Measurements from ENCODE around the gene COLEC12.

DNA sequence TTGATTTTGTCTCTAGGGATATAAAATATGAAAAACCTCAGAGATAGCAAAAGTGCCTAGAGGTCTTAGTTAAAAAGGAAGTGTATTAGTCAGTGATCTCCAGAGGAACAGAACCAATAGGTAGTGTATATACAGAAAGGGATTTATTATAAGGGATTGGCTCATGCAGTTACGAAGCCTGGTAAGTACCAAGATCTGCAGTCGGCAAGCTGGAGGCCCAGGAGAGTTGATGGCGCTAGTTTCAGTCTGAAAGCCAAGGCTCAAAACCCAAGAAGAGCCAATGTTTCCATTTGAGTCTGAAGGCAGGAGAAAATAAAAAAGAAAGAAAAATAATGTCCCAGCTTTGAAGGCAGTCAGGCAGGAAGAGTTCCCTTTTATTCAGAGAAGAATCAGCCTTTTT, 93.3 kb downstream of the COLEC12 start:
- TF ChIP-seq, protein P1, sequence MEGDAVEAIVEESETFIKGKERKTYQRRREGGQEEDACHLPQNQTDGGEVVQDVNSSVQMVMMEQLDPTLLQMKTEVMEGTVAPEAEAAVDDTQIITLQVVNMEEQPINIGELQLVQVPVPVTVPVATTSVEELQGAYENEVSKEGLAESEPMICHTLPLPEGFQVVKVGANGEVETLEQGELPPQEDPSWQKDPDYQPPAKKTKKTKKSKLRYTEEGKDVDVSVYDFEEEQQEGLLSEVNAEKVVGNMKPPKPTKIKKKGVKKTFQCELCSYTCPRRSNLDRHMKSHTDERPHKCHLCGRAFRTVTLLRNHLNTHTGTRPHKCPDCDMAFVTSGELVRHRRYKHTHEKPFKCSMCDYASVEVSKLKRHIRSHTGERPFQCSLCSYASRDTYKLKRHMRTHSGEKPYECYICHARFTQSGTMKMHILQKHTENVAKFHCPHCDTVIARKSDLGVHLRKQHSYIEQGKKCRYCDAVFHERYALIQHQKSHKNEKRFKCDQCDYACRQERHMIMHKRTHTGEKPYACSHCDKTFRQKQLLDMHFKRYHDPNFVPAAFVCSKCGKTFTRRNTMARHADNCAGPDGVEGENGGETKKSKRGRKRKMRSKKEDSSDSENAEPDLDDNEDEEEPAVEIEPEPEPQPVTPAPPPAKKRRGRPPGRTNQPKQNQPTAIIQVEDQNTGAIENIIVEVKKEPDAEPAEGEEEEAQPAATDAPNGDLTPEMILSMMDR (IDR thresholded peaks at IDR 0.05; ENCODE audit: insufficient read depth, low read length, poor library complexity, severe bottlenecking) = no peak
- TF ChIP-seq EZH2phosphoT487 (conservative IDR thresholded peaks at IDR 0.05; ENCODE audit: low read length) = no peak
